SK-N-SH treated with all-trans-retinoic acid at 6 μM for 48 hours (cell line): ENCODE data around the gene HIVEP3.

Experiments used
- ARNTL ChIP-seq: fragments of 450-650 bp; formaldehyde crosslinking; IDR thresholded peaks from 2 replicates; pipeline ENCODE4 v1.5.0; 2020; ENCODE audit warnings: low read depth, mild to moderate bottlenecking, moderate library complexity, borderline replicate concordance
- CSDC2 ChIP-seq: fragments of 250-450 bp; sonication (Bioruptor Pico); IDR thresholded peaks from 2 replicates; pipeline ENCODE4 v1.5.0; 2020; ENCODE audit warnings: mild to moderate bottlenecking, moderate library complexity
- CSRNP3 ChIP-seq: fragments of 250-450 bp; sonication (Bioruptor Pico); IDR thresholded peaks from 2 replicates; pipeline ENCODE4 v1.5.1; 2021; ENCODE audit warnings: mild to moderate bottlenecking, moderate library complexity
- GLIS3 ChIP-seq: fragments of 250-450 bp; sonication (Bioruptor Pico); IDR thresholded peaks from 2 replicates; pipeline ENCODE4 v1.5.0; 2020; ENCODE audit warnings: mild to moderate bottlenecking, moderate library complexity
- ISL1 ChIP-seq: fragments of 250-450 bp; sonication (Bioruptor Pico); IDR thresholded peaks from 2 replicates; pipeline ENCODE4 v2.1.2; 2022; ENCODE audit warnings: mild to moderate bottlenecking, moderate library complexity
- PPARA ChIP-seq: fragments of 250-450 bp; sonication (Bioruptor Pico); IDR thresholded peaks from 2 replicates; pipeline ENCODE4 v1.5.0; 2020; ENCODE audit warnings: mild to moderate bottlenecking, borderline replicate concordance
- RARB ChIP-seq: fragments of 250-450 bp; sonication (Bioruptor Pico); IDR thresholded peaks from 2 replicates; pipeline ENCODE4 v1.8.0; 2021; ENCODE audit warnings: mild to moderate bottlenecking, moderate library complexity
- TCF4 ChIP-seq: fragments of 250-450 bp; sonication (Bioruptor Pico); IDR thresholded peaks from 2 replicates; pipeline ENCODE4 v1.8.0; 2021; ENCODE audit warnings: mild to moderate bottlenecking, moderate library complexity, borderline replicate concordance
- TSHZ2 ChIP-seq: fragments of 250-450 bp; sonication (Bioruptor Pico); IDR thresholded peaks from 2 replicates; pipeline ENCODE4 v1.5.0; 2020; ENCODE audit warnings: mild to moderate bottlenecking, moderate library complexity
- ZFP3 ChIP-seq: fragments of 250-450 bp; sonication (Bioruptor Pico); IDR thresholded peaks from 2 replicates; pipeline ENCODE4 v1.5.0; 2020; ENCODE audit warnings: mild to moderate bottlenecking, moderate library complexity
- ZNF70 ChIP-seq: fragments of 450-650 bp; formaldehyde crosslinking; IDR thresholded peaks from 2 replicates; pipeline ENCODE4 v1.5.0; 2020; ENCODE audit warnings: mild to moderate bottlenecking, moderate library complexity
- ZNF8 ChIP-seq: fragments of 450-650 bp; formaldehyde crosslinking; IDR thresholded peaks from 2 replicates; pipeline ENCODE4 v1.5.0; 2020; ENCODE audit warnings: mild to moderate bottlenecking, moderate library complexity
- TF ChIP-seq, protein P1 (sequence below): fragments of 250-450 bp; sonication (Bioruptor Pico); IDR thresholded peaks from 2 replicates; pipeline ENCODE4 v1.5.1; 2020; ENCODE audit warnings: low read depth, mild to moderate bottlenecking, moderate library complexity

- TF ChIP-seq, protein P1, sequence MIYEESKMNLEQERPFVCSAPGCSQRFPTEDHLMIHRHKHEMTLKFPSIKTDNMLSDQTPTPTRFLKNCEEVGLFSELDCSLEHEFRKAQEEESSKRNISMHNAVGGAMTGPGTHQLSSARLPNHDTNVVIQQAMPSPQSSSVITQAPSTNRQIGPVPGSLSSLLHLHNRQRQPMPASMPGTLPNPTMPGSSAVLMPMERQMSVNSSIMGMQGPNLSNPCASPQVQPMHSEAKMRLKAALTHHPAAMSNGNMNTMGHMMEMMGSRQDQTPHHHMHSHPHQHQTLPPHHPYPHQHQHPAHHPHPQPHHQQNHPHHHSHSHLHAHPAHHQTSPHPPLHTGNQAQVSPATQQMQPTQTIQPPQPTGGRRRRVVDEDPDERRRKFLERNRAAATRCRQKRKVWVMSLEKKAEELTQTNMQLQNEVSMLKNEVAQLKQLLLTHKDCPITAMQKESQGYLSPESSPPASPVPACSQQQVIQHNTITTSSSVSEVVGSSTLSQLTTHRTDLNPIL: no peak
- TF ChIP-seq ZFP3 (CRISPR knock-in tag): no peak
- no peak for TF ChIP-seq GLIS3 (CRISPR knock-in tag)
- TF ChIP-seq RARB (CRISPR knock-in tag): no peak
- no peak for TF ChIP-seq TSHZ2 (CRISPR knock-in tag)
- TF ChIP-seq ZNF70 (CRISPR knock-in tag): no peak
- no peak for TF ChIP-seq ISL1 (CRISPR knock-in tag)
- no peak for TF ChIP-seq ZNF8 (CRISPR knock-in tag)
- no peak for TF ChIP-seq CSDC2 (CRISPR knock-in tag)
- no peak for TF ChIP-seq TCF4 (CRISPR knock-in tag)
- no peak for TF ChIP-seq PPARA (CRISPR knock-in tag)
- TF ChIP-seq ARNTL: no peak
- TF ChIP-seq CSRNP3 (CRISPR knock-in tag): no peak
Measured at GRCh38 chr1:41830726-41831125, 88.0 kb downstream of the HIVEP3 start.
